GM12801 (cell line): ENCODE data around the gene RGS12.

ENCODE experiments used
- TF ChIP-seq, protein P1 (sequence below): IDR thresholded peaks from one replicate; pipeline ENCODE4 v1.5.1; 2011; ENCODE audit warnings: control low read depth; ENCODE audit not compliant: insufficient read length; ENCODE audit errors: extremely low read depth

RGS12 gene, protein sequence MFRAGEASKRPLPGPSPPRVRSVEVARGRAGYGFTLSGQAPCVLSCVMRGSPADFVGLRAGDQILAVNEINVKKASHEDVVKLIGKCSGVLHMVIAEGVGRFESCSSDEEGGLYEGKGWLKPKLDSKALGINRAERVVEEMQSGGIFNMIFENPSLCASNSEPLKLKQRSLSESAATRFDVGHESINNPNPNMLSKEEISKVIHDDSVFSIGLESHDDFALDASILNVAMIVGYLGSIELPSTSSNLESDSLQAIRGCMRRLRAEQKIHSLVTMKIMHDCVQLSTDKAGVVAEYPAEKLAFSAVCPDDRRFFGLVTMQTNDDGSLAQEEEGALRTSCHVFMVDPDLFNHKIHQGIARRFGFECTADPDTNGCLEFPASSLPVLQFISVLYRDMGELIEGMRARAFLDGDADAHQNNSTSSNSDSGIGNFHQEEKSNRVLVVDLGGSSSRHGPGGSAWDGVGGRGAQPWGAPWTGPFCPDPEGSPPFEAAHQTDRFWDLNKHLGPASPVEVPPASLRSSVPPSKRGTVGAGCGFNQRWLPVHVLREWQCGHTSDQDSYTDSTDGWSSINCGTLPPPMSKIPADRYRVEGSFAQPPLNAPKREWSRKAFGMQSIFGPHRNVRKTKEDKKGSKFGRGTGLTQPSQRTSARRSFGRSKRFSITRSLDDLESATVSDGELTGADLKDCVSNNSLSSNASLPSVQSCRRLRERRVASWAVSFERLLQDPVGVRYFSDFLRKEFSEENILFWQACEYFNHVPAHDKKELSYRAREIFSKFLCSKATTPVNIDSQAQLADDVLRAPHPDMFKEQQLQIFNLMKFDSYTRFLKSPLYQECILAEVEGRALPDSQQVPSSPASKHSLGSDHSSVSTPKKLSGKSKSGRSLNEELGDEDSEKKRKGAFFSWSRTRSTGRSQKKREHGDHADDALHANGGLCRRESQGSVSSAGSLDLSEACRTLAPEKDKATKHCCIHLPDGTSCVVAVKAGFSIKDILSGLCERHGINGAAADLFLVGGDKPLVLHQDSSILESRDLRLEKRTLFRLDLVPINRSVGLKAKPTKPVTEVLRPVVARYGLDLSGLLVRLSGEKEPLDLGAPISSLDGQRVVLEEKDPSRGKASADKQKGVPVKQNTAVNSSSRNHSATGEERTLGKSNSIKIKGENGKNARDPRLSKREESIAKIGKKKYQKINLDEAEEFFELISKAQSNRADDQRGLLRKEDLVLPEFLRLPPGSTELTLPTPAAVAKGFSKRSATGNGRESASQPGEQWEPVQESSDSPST (N-terminal part only)

DNA sequence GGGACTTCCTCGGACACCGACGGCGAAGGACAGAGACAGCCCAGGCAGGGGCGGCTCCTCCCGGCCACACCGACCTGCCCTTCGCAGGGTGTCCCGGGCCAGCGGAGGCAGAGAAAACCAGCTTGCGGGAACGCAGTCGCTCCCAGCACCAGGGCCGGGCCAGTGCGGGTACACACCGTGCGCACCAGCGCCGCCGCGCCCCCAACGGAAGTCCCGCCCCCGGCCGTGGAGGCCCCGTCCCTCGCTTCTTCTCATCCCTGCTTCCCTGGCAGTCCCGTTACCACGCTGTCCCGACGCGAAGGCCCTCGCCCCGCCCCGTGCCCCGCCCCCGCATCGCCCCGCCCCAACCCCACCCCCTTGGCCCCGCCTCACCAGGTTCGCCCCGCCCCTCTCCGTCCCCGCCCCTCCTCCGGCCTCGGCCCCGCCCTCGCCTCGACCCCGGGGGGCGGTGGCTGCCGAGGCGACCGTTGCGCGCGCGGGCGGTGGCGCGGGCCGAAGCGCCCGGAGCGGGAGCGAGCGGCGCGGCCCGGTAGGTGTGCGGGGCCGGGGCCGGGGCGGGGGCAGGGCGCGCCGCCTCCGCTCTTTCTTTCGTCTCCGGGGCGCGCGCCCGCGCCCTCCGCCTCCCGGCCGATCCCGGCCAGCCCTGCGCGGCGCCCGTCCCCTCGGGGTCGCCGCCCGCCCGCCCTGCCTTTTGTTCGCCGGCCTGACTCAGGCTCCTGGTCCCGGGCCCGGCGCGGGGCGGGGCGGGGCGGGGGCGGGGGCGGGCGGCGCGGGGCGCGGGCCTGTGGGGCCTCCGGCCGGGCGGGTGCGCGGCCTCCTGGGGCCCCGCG lies at the start of gene RGS12:
Gene RGS12 (plus strand): TSS at position 451 of the 830 bp plus-strand sequence. CDS start 23,150 bp downstream, outside the sequence.
- TF ChIP-seq, protein P1, sequence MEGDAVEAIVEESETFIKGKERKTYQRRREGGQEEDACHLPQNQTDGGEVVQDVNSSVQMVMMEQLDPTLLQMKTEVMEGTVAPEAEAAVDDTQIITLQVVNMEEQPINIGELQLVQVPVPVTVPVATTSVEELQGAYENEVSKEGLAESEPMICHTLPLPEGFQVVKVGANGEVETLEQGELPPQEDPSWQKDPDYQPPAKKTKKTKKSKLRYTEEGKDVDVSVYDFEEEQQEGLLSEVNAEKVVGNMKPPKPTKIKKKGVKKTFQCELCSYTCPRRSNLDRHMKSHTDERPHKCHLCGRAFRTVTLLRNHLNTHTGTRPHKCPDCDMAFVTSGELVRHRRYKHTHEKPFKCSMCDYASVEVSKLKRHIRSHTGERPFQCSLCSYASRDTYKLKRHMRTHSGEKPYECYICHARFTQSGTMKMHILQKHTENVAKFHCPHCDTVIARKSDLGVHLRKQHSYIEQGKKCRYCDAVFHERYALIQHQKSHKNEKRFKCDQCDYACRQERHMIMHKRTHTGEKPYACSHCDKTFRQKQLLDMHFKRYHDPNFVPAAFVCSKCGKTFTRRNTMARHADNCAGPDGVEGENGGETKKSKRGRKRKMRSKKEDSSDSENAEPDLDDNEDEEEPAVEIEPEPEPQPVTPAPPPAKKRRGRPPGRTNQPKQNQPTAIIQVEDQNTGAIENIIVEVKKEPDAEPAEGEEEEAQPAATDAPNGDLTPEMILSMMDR, result no peak

DNA sequence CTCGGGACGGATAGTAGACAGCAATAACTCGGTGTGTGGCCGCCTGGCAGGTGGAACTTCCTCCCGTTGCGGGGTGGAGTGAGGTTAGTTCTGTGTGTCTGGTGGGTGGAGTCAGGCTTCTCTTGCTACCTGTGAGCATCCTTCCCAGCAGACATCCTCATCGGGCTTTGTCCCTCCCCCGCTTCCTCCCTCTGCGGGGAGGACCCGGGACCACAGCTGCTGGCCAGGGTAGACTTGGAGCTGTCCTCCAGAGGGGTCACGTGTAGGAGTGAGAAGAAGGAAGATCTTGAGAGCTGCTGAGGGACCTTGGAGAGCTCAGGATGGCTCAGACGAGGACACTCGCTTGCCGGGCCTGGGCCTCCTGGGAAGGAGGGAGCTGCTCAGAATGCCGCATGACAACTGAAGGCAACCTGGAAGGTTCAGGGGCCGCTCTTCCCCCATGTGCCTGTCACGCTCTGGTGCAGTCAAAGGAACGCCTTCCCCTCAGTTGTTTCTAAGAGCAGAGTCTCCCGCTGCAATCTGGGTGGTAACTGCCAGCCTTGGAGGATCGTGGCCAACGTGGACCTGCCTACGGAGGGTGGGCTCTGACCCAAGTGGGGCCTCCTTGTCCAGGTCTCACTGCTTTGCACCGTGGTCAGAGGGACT lies 49.6 kb upstream of the RGS12 start:
- TF ChIP-seq, protein P1, result no peak

DNA sequence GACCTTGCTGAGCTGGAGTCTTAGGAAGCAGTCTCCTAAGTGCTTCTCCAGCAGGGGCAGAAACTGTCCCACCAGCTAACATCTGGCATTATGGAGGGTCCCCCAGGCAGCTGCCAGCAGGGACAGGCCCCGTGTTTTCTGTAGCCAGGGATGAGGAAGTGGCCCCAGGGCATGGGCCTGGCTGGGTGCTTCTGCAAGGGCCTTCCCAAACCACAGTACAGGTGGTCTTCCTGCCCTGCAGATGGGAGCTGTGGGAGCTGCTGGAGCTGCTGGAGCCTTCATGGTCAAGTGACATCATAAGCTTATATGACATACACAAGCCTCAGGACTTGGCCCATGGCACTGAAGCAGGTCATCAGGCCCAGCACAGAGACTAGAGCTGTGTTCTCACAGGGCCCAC lies 48.8 kb upstream of the RGS12 start:
- TF ChIP-seq, protein P1, result no peak

DNA sequence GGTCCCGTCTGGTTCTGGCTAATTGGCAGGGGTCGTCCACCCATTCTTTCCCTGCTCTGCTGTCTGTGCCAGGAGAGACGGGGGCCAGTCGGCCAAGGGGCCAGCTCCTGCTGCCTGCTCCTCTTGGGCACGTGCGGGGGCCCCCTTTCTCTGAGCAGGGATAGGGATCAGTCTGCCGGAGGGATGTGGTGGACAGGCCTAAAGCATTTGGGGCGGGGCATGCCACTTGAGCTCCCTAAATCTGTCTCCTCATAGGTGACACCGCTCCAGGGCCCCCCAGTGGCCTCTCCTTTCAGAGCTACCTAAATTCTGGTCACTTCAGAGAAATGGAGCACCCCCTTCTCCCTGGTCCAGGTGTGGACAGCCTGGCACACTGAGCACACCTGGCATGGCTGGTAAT lies 48.1 kb upstream of the RGS12 start:
- TF ChIP-seq, protein P1, result no peak

DNA sequence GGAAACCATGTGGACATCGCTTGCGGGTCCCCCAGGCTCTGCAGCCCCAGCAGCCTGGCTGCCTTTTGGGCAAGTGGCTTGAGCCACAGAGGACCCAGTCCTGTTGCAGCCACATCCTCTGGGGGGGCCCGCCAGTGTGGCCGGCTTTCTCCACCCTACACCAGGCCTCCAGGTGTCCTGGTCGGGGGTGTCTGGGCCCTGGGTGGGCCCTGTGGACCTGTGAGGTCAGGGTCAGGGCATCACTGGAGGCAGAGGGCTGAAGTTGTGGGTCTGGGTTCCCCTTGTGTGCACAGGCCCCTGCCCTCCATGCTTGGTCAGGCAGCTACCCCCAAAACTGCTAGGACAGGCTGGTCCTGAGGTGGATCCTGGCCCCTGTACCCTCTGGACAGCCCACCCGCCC lies 47.1 kb upstream of the RGS12 start:
- TF ChIP-seq, protein P1, result no peak
